Testis (tissue), 3 donors: ENCODE results near the gene ZNF500. TPM values are rescaled to one million over a fixed set of nuclear protein-coding genes. Genes with fewer than 3 reads are reported as not detected.
A peak's percentile ranks its signal among the peaks of the same experiment; 100 is the strongest.

Experiments
- DNase-seq: peaks from one replicate; pipeline ENCODE4 v3.0.0-alpha.2; 2019
- H3K27ac ChIP-seq, 2 donors: fragments of 200-600 bp; sonication (generic); one replicate each; pipeline ENCODE4 v1.5.1; 2019
- H3K27me3 ChIP-seq: fragments of 200-600 bp; sonication (generic); one replicate; pipeline ENCODE4 v1.5.1; 2019
- H3K36me3 ChIP-seq: fragments of 200-600 bp; sonication (generic); one replicate; pipeline ENCODE4 v1.5.1; 2017; ENCODE audit warnings: low read depth; ENCODE audit errors: missing control alignments
- H3K4me1 ChIP-seq: fragments of 200-600 bp; sonication (generic); one replicate; pipeline ENCODE4 v1.5.1; 2019
- H3K4me3 ChIP-seq, 2 donors: fragments of 200-600 bp; sonication (generic); one replicate each; pipeline ENCODE4 v1.5.1; 2017 to 2019
- H3K9me3 ChIP-seq: fragments of 200-600 bp; sonication (generic); one replicate; pipeline ENCODE4 v1.5.1; 2017
- POLR2A ChIP-seq: fragments of 450-650 bp; IDR thresholded peaks from one replicate; pipeline ENCODE4 v1.6.1; 2017; ENCODE audit warnings: antibody characterized with exemption, mild to moderate bottlenecking, moderate library complexity
- WGBS, 2 donors: methylation state at CpG; one replicate each; pipeline ENCODE4 v1.1.5; 2018; 5-methylcytosine and 5-hydroxymethylcytosine counted together
- intact Hi-C: fragments of 100-400 bp; cut with DNase I; formaldehyde crosslinking; loops from one replicate; pipeline ENCODE4 v1.15.1; 2023; ENCODE audit warnings: low total_unique reads
- polyA plus RNA-seq: library from polyadenylated mRNA; stranded (reverse); fragments of 350-450 nt; fragmentation: Illumina TruSeq; extraction: RNeasy Lipid Tissue Mini Kit (QIAGEN cat#74804); gene quantifications from one replicate; pipeline ENCODE4 v1.2.3, GENCODE V29; 2014; ENCODE audit warnings: low read depth, low replicate concordance; ENCODE audit not compliant: insufficient read depth
- total RNA-seq, 2 donors: library from RNA; depleted of rRNA; stranded (reverse); fragments of >200 nt; gene quantifications; one replicate each; pipeline ENCODE4 v1.2.3, GENCODE V29; 2016
- TF ChIP-seq, protein P1 (sequence below), 3 experiments: fragments of 450-650 bp in 2 of 3; fragments of 200-600 bp in 1 of 3; sonication (generic) in 1 of 3; IDR thresholded peaks; one replicate each; pipeline ENCODE4 v1.5.1; 2016 to 2019; ENCODE audit warnings: antibody characterized with exemption in 3 of 3, mild to moderate bottlenecking in 2 of 3, moderate library complexity in 1 of 3

Gene ZNF500
- total and polyA plus RNA-seq, 3 donors from 2014 or later = 12.5 to 24.9 (median 24.3) TPM

DNA sequence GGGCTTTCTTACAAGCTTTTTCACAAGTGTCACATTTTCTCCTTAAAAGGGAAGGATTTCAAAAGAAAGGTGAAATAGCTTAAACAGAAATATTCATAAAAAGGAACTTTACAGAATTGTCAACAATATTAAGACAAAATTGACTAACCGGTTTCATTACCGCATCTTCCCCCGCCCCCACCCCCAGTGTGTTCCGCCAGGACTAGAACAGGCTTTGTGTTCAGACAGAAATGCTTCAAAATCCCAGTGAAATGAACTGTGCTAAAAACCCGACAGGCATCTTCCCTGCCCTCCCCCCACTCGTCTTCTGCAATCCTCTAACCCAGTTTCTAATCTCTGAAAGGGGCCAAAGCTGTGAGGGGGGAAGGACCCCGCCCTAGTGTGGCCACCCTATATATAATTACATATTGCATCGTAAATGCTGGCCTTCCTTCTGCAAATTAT, 36.5 kb upstream of the ZNF500 start:
- peak overlapping the region; percentile 77 to 80 for H3K4me3 ChIP-seq
- peaks cover 12% of the 10 kb centered on the region for H3K4me1 ChIP-seq
- H3K36me3 ChIP-seq = no peaks in the 10 kb centered on the region
- H3K27me3 ChIP-seq = no peaks in the 10 kb centered on the region
- H3K27ac ChIP-seq = peak overlapping the region in 1 of 2 donors; percentile 88
- TF ChIP-seq POLR2A = no peak
- TF ChIP-seq, protein P1, sequence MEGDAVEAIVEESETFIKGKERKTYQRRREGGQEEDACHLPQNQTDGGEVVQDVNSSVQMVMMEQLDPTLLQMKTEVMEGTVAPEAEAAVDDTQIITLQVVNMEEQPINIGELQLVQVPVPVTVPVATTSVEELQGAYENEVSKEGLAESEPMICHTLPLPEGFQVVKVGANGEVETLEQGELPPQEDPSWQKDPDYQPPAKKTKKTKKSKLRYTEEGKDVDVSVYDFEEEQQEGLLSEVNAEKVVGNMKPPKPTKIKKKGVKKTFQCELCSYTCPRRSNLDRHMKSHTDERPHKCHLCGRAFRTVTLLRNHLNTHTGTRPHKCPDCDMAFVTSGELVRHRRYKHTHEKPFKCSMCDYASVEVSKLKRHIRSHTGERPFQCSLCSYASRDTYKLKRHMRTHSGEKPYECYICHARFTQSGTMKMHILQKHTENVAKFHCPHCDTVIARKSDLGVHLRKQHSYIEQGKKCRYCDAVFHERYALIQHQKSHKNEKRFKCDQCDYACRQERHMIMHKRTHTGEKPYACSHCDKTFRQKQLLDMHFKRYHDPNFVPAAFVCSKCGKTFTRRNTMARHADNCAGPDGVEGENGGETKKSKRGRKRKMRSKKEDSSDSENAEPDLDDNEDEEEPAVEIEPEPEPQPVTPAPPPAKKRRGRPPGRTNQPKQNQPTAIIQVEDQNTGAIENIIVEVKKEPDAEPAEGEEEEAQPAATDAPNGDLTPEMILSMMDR (IDR thresholded peaks at IDR 0.05) = no peak
- H3K9me3 ChIP-seq = no peaks in the 10 kb centered on the region
- intact Hi-C loops = no loop called here
- 37 to 38% methylated on average over 8 of the region's 8 CpGs for WGBS, 2 donors
- DNase-seq = no peak

DNA sequence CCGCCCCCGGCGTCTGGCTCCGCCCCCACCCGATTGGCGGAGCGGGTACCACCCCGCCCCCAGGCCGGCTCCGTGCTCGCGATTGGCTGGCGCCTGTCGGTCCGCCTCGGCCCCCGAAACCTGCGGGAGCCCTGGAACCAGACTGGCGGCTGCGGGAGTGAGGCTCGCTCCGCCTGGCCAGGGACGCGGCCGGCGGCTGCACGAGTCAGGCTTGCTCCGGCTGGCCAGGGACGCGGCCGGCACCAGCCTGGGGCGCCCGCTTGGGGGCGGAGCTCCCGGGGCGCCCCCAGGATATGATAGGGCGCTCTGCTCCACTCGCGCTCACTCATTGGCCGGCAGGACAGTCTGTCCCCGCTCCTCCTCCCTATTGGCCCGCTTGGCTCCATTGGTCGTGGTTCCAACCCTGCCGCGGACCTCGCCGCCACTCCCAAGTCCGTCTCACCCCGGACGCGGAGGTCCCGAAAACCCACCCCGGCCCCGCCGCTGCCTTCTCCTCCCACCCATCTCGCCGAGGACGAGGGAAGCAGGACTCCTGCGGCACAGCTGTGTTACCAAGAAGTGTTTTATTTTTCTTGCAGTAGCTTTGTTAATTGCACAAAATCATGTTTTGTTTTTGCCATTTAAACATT, 35.8 kb upstream of the ZNF500 start:
- Histone ChIP-seq H3K9me3 (no peaks in the 10 kb centered on the region), H3K36me3 (no peaks in the 10 kb centered on the region), H3K27me3 (no peaks in the 10 kb centered on the region), H3K4me3 (peak overlapping the region; percentile 77 to 80), H3K27ac (peak overlapping the region; percentile 88 to 93), H3K4me1 (peaks cover 12% of the 10 kb centered on the region)
- intact Hi-C loops = no loop called here
- DNase-seq = peak; percentile 96
- TF ChIP-seq, protein P1 (IDR thresholded peaks at IDR 0.05) = peak in 1 of 3 experiments; percentile 38
- no peak for TF ChIP-seq POLR2A
- WGBS, 2 donors = 0% methylated on average over 16 to 31 of the region's 59 CpGs

DNA sequence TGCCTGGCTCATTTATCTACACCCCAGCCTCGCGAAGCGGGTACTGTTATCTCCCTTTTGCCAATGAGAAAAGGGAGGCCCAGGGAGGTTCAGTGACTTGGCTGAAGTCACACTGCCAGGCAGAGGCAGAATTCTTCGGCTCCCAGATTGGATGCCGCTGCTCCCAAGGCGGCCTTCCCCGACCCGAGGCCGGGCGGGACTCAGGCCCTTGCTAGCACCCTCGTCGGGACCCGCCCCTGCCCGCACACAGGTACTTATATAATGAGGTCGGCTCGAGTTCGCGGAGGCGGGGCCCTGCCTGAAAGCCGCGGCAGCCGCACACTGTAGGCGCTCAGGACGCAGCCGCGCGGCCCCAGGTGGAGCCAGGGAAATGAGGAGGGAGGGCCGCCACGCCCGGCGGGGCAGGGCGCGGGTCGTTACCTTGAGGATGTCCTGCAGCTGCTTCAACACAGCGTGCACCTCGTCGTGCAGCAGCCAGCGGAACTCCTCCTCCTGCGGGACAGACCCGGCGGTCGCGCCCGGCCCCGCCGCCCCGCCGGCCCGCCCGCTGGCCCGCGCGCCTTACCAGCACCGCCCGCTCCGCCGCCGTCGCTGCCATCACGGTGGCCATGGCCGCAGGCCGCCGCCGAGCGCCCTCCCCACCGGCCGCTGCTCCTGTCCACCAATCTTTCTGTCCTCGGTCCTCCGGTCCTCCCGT, 35.1 kb upstream of the ZNF500 start, which contains the start of gene ROGDI:
TSS of gene ROGDI (minus strand) at position 672 of the 697 bp plus-strand sequence. CDS start at position 610, 62 bp downstream.
- no peak for TF ChIP-seq POLR2A
- TF ChIP-seq, protein P1 (IDR thresholded peaks at IDR 0.05) = no peak
- H3K9me3 ChIP-seq = no peaks in the 10 kb centered on the region
- H3K27ac ChIP-seq = peak within 1 kb of the TSS; percentile 88 to 93
- DNase-seq = peak; percentile 86
- intact Hi-C loops = no loop called here
- no peaks in the 10 kb centered on the region for H3K36me3 ChIP-seq
- peak within 1 kb of the TSS; percentile 77 to 80 for H3K4me3 ChIP-seq
- 0% methylated on average over 4 to 50 of the region's 70 CpGs for WGBS, 2 donors
- peaks cover 12% of the 10 kb centered on the region for H3K4me1 ChIP-seq
- no peaks in the 10 kb centered on the region for H3K27me3 ChIP-seq

DNA sequence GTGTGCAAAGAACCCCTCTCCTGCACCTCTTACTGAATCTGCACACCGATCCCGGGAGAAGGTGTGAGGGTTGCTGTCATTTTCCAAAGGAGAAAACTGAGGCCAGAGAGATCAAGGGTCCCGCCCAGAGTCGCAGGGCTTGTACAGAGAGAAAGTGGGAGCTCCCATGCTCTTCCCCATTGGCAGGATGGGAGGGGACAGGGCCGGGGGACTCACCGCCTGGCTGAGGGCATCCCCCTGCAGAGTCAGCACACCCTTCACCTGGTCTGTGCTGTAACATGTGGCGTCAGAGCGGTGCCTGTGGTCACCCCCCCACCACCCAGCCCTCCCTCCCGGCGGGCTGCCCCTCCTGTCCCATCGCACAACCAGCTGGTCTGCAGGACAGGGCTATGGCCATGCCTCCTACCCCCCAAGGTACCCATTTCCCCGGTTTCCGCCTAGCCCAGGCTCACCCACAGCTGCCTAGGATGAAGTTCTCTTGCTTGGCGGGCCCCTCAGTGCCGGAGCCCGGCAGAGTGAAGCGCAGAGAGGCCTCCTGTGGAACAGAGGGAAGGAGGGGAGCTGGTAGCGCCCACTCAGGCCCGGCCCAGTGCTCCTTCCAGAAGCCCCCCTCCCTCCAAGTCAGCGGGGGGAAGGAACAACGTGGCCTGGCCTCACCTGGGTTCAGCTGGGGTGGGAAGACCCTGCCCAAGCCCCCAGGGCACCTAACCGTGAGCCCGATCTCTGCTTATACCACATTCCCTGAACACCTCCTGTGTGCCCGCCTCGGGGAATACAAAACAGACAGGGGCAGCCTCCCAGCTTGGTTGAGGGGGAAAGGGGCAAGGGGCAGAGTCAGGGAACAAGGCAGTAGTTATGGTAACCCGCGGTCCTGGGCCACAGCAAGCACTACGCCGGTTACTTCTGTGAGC, 34.3 kb upstream of the ZNF500 start:
- no peak for TF ChIP-seq POLR2A
- H3K27me3 ChIP-seq = no peaks in the 10 kb centered on the region
- DNase-seq = no peak
- WGBS, 2 donors = 45 to 55% methylated on average over 21 to 29 of the region's 29 CpGs
- intact Hi-C loops = no loop called here
- H3K27ac ChIP-seq = peak overlapping the region; percentile 50 to 88
- H3K4me3 ChIP-seq = peak overlapping the region; percentile 77 to 80
- H3K9me3 ChIP-seq = no peaks in the 10 kb centered on the region
- no peaks in the 10 kb centered on the region for H3K36me3 ChIP-seq
- peaks cover 12% of the 10 kb centered on the region for H3K4me1 ChIP-seq
